ENCODE results near the gene TCL1A. TPM values are rescaled to one million over a fixed set of nuclear protein-coding genes. Genes with fewer than 3 reads are reported as not detected.

Gene TCL1A
- total RNA-seq, 1 experiment from 2014 or later = not detected

DNA sequence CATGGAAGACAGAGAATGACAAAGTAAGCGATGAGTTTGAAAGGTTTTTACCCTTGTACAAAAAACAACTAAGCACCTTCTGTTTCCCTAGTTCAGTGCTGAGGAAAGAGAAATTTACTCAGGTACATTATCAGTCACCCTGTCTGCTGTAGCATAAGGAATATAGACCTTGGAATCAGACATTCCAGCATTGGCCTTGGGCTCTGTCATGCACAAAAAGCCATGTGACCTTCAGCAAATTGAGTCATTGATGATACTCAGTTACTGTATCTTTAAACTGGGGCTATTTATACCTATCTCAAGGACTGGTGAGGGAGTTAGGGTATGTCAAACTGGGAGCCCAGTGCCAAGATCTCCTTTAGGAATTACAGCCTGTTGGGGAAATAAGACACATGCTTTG, 19.3 kb upstream of the TCL1A start:
- Histone ChIP-seq H3K9me3 (ENCODE audit: control insufficient read depth, low read depth, low read length) (no peaks in the 10 kb centered on the region), H2BK5ac (ENCODE audit: insufficient read length, low read length) (no peak overlapping the region), H3K79me2 (ENCODE audit: insufficient read depth, low read length) (no peaks in the 10 kb centered on the region), H3K56ac (ENCODE audit: insufficient read length, low read depth, low read length) (no peak overlapping the region), H2BK120ac (ENCODE audit: low read depth, low read length, poor library complexity, severe bottlenecking) (no peak overlapping the region), H3T11ph (ENCODE audit: low read length) (no peak overlapping the region), H3K9ac (ENCODE audit: extremely low read depth, insufficient read length, low read length) (no peak overlapping the region), H3K4me2 (ENCODE audit: insufficient read depth, insufficient read length, low read length) (no peak overlapping the region), H3K23ac (ENCODE audit: insufficient read length, low read depth, low read length) (no peak overlapping the region), H4K8ac (replicated peaks; ENCODE audit: insufficient read length, low read depth, low read length) (no peak overlapping the region), H2BK15ac (ENCODE audit: low read depth, low read length) (no peak overlapping the region), H3K27me3 (ENCODE audit: insufficient read depth, low read length) (no peaks in the 10 kb centered on the region), H2BK20ac (ENCODE audit: low read depth, low read length, poor library complexity, severe bottlenecking) (no peak overlapping the region), H3K14ac (ENCODE audit: insufficient read depth, low read length) (no peak overlapping the region), H4K91ac (ENCODE audit: insufficient read length, low read depth, low read length) (no peak overlapping the region), H3K4me1 (ENCODE audit: insufficient read depth, low read length) (no peaks in the 10 kb centered on the region; the same call in 1 of the 2 replicates), H4K20me1 (ENCODE audit: control insufficient read depth, insufficient read depth, insufficient read length) (no peaks in the 10 kb centered on the region), H3K18ac (ENCODE audit: insufficient read length, low read depth, low read length) (no peak overlapping the region), H3K23me2 (ENCODE audit: insufficient read length, low read depth, low read length, poor library complexity, severe bottlenecking) (no peaks in the 10 kb centered on the region), H3K79me1 (ENCODE audit: insufficient read depth, low read depth, low read length, poor library complexity, severe bottlenecking) (no peaks in the 10 kb centered on the region), H2AK5ac (ENCODE audit: insufficient read length, low read length) (no peak overlapping the region), H3K27ac (ENCODE audit: insufficient read length, low read depth, low read length) (no peak overlapping the region), H3K4ac (ENCODE audit: low read depth, low read length) (no peak overlapping the region), H4K5ac (ENCODE audit: insufficient read length, low read depth, low read length) (no peak overlapping the region), H2AFZ (ENCODE audit: low read length) (no peak overlapping the region), H2BK12ac (ENCODE audit: insufficient read length, low read depth, low read length) (no peak overlapping the region)
- peaks cover 0 to 7% (median 3%) of the 10 kb centered on the region in 3 experiments; a peak in 3 of 7 replicates for H3K36me3 Mint-ChIP-seq (ENCODE audit: insufficient read depth in 1 of 3, low read depth in 3 of 3)
- no peak for DNase-seq
- peaks cover 15% of the 10 kb centered on the region for H3K27me3 Mint-ChIP-seq (ENCODE audit: low read depth)
- peaks cover 4 to 6% of the 10 kb centered on the region in 2 experiments; a peak in 2 of 5 replicates for H3K9me3 Mint-ChIP-seq
- no CpG with 5 or more reads among the region's 1 CpG for WGBS (ENCODE audit: extremely low coverage, insufficient read length, low lambda C conversion rate)
- peaks cover 9 to 24% of the 10 kb centered on the region in 2 experiments for H3K4me1 Mint-ChIP-seq
- H3K4me3 Mint-ChIP-seq = no peak overlapping the region
- H3K27ac Mint-ChIP-seq = no peak overlapping the region
- TF ChIP-seq, protein P1, sequence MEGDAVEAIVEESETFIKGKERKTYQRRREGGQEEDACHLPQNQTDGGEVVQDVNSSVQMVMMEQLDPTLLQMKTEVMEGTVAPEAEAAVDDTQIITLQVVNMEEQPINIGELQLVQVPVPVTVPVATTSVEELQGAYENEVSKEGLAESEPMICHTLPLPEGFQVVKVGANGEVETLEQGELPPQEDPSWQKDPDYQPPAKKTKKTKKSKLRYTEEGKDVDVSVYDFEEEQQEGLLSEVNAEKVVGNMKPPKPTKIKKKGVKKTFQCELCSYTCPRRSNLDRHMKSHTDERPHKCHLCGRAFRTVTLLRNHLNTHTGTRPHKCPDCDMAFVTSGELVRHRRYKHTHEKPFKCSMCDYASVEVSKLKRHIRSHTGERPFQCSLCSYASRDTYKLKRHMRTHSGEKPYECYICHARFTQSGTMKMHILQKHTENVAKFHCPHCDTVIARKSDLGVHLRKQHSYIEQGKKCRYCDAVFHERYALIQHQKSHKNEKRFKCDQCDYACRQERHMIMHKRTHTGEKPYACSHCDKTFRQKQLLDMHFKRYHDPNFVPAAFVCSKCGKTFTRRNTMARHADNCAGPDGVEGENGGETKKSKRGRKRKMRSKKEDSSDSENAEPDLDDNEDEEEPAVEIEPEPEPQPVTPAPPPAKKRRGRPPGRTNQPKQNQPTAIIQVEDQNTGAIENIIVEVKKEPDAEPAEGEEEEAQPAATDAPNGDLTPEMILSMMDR (conservative IDR thresholded peaks at IDR 0.05) = no peak

Data from H9 (cell line).